Kidney (tissue), 14 donors: ENCODE results near the gene WDFY3. TPM values are rescaled to one million over a fixed set of nuclear protein-coding genes. Genes with fewer than 3 reads are reported as not detected.

ENCODE experiments used
- DNase-seq, 5 donors: peaks; one replicate each; pipeline ENCODE4 v3.0.0-alpha.2; 2013 to 2020
- FAIRE-seq: peaks from 2 replicates; lab custom pipeline; 2012; peaks lifted over from hg19 to GRCh38; lab: Jason Lieb, UNC
- H3K27ac ChIP-seq, 2 donors: one replicate each; pipeline ENCODE4 v1.7.0; 2013; ENCODE audit warnings: low read depth in 2 of 2, low read length in 2 of 2, inconsistent platforms in 1 of 2
- H3K27me3 ChIP-seq: one replicate; pipeline ENCODE4 v1.7.1; 2013; ENCODE audit warnings: low read length, inconsistent platforms; ENCODE audit not compliant: control insufficient read depth, insufficient read depth
- H3K36me3 ChIP-seq, 3 donors: one replicate each; pipeline versions ENCODE4 v1.7.0 to v1.7.1; 2013; ENCODE audit warnings: low read length in 3 of 3, control low read depth in 1 of 3, inconsistent platforms in 1 of 3; ENCODE audit not compliant: insufficient read depth in 3 of 3, control insufficient read depth in 2 of 3
- H3K4me1 ChIP-seq, 3 donors: one replicate each; pipeline versions ENCODE4 v1.7.0 to v1.7.1; 2013; ENCODE audit warnings: low read length in 3 of 3, inconsistent platforms in 1 of 3, low read depth in 1 of 3; ENCODE audit not compliant: control insufficient read depth in 2 of 3, insufficient read depth in 2 of 3
- H3K4me3 ChIP-seq, 3 donors: one replicate each; pipeline versions ENCODE4 v1.7.0 to v1.8.1; 2013; ENCODE audit warnings: low read length in 3 of 3, control low read depth in 1 of 3, inconsistent platforms in 1 of 3
- H3K9ac ChIP-seq, 3 donors: one replicate each; pipeline versions ENCODE4 v1.7.0 to v1.7.1; 2013; ENCODE audit warnings: low read length in 3 of 3, control low read depth in 1 of 3, inconsistent platforms in 1 of 3
- H3K9me3 ChIP-seq, 3 donors: one replicate each; pipeline versions ENCODE4 v1.7.0 to v1.7.1; 2013; ENCODE audit warnings: low read length in 3 of 3, control low read depth in 1 of 3, inconsistent platforms in 1 of 3; ENCODE audit not compliant: control insufficient read depth in 2 of 3, insufficient read depth in 1 of 3
- intact Hi-C: fragments of 100-400 bp; cut with DNase I; formaldehyde crosslinking; loops from one replicate; pipeline ENCODE4 v1.11.1; 2022
- polyA plus RNA-seq: library from polyadenylated mRNA; stranded (reverse); fragments of 350-450 nt; fragmentation: Illumina TruSeq; extraction: RNeasy Lipid Tissue Mini Kit (QIAGEN cat#74804); gene quantifications from one replicate; pipeline ENCODE4 v1.2.3, GENCODE V29; 2014; ENCODE audit warnings: low read depth, low replicate concordance; ENCODE audit not compliant: insufficient read depth
- total RNA-seq: library from RNA; stranded (reverse); fragmentation: NEBNext Ultra II Directional; extraction: Animal tissue kit (Norgen Biotek cat#: 25700); gene quantifications from one replicate; pipeline ENCODE4 v1.2.1, GENCODE V29; 2021
- TF ChIP-seq, protein P1 (sequence below): IDR thresholded peaks from 3 replicates; pipeline ENCODE4 v1.5.1; 2012; ENCODE audit warnings: mild to moderate bottlenecking, moderate library complexity, borderline replicate concordance; ENCODE audit not compliant: insufficient read depth; ENCODE audit errors: extremely low read depth
- donor health status: control.
- donor health status: control.
- donor health status: control.
- donor health status: control.
- donor health status: control.
- donor health status: DM: yes; HTN: yes; CAD: no.
- donor health status: Normal renal cell carcinoma (clear cell type).

The WDFY3 gene
- total and polyA plus RNA-seq, 2 donors from 2014 or later: 9.4 to 151 TPM

DNA sequence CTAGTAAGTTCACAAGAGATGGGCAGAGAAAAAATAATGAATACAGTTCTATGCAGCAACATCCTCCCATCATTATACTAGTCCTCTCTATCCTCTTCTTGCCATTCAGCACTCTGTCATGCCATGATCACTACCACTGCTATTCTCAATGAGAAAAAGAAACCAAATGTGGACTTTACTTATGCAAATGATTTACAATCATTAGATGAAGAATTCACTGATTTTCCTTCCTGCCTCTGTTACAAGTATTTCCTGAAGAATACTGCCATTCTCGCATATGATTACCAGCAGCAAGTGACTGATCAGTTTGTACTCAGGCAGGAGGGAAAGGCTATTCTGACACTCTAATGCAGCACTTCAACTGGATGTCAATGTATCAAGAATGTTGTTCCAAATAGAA is 50.3 kb downstream of the WDFY3 start:
- FAIRE-seq (no peak), DNase-seq (no peak)
- no peaks in the 10 kb centered on the region for H3K27me3 ChIP-seq
- H3K4me3 ChIP-seq: no peak overlapping the region
- H3K4me1 ChIP-seq: peaks cover 0 to 6% (median 3%) of the 10 kb centered on the region in 3 donors
- intact Hi-C loops: no loop called here
- TF ChIP-seq, protein P1, sequence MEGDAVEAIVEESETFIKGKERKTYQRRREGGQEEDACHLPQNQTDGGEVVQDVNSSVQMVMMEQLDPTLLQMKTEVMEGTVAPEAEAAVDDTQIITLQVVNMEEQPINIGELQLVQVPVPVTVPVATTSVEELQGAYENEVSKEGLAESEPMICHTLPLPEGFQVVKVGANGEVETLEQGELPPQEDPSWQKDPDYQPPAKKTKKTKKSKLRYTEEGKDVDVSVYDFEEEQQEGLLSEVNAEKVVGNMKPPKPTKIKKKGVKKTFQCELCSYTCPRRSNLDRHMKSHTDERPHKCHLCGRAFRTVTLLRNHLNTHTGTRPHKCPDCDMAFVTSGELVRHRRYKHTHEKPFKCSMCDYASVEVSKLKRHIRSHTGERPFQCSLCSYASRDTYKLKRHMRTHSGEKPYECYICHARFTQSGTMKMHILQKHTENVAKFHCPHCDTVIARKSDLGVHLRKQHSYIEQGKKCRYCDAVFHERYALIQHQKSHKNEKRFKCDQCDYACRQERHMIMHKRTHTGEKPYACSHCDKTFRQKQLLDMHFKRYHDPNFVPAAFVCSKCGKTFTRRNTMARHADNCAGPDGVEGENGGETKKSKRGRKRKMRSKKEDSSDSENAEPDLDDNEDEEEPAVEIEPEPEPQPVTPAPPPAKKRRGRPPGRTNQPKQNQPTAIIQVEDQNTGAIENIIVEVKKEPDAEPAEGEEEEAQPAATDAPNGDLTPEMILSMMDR: no peak
- H3K27ac ChIP-seq: no peak overlapping the region
- H3K9me3 ChIP-seq: no peaks in the 10 kb centered on the region
- H3K36me3 ChIP-seq: peaks cover 0 to 3% (median 0%) of the 10 kb centered on the region in 3 donors
- H3K9ac ChIP-seq: no peak overlapping the region

DNA sequence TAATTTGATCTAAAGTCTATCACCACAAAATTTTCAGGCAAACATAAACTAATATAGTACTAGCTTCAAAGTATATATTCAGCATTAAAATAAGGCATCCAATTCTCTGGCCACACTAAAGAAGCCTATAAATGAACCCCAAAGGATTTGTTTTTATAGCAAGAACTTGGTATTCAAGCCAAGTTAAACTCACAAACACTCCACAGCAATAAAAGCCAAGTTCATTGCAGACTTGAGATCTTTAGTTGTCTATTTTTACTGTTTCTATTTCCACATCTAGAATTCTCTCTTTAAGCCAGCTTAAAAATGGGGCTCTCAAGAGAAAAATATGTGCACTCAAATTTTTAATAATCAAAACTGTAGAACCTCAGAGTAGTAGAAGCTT is 51.1 kb downstream of the WDFY3 start:
- Histone ChIP-seq H3K36me3 (peaks cover 0 to 3% (median 0%) of the 10 kb centered on the region in 3 donors), H3K4me3 (no peak overlapping the region), H3K9ac (no peak overlapping the region), H3K27me3 (no peaks in the 10 kb centered on the region), H3K27ac (no peak overlapping the region), H3K4me1 (peaks cover 0 to 6% (median 3%) of the 10 kb centered on the region in 3 donors), H3K9me3 (no peaks in the 10 kb centered on the region)
- no peak for FAIRE-seq
- DNase-seq: peak in 1 of 5 donors; percentile 24
- intact Hi-C loops: no loop called here
- TF ChIP-seq, protein P1: no peak

DNA sequence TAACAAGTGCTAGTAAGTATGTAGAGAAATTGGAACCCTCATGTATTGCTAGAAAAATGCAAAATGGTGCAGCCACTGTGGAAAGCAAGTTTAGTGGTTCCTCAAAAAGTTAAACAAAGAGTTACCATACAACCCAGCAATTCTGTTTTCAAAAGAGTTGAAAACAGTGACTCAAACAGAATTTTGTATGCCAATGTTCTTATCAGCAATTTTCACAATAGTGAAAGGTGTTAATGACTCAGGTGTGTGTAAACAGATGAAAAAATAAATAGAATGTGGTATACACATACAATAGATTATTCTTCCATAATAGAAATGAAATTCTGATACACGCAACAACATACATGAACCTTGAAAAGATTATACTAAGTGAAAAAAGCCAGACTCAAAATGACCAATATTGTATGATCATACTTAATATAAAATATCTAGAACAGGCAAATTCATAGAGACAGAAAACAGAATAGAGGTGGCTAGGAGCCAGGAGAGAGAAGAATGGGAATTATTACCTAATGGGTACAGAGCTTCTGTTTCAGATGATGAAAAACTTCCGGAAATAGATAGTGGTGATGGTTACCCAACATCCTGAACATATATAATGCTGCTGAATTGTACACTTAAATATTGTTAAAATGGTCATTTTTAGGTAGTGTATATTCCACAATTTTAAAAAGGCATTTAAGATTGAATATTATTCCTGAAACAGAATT is 51.6 kb downstream of the WDFY3 start:
- no peak for DNase-seq
- peak; percentile 62 for FAIRE-seq
- intact Hi-C loops: no loop called here
- H3K9ac ChIP-seq: no peak overlapping the region
- H3K27me3 ChIP-seq: no peaks in the 10 kb centered on the region
- TF ChIP-seq, protein P1: no peak
- no peaks in the 10 kb centered on the region for H3K9me3 ChIP-seq
- peaks cover 0 to 6% (median 3%) of the 10 kb centered on the region in 3 donors for H3K4me1 ChIP-seq
- H3K36me3 ChIP-seq: peaks cover 0 to 3% (median 0%) of the 10 kb centered on the region in 3 donors
- no peak overlapping the region for H3K4me3 ChIP-seq
- H3K27ac ChIP-seq: no peak overlapping the region

DNA sequence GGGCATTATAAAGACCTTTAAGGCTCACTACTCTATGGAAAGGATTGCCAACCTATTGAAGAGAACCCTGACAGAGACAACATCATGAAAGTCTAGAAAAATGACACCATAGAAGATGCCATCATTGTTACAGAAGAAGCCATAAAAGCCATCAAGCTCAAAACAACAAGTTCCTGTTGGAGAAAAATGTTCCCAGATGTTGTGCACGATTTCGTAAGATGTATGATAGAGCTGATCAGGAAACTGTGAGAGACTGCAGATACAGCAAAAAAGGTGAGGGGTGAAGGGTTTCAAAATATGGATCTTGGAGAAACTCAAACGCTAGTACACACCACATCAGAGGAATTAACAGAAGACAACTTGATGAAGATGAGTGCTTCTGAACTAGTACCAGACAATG is 53.3 kb downstream of the WDFY3 start:
- Histone ChIP-seq H3K9ac (no peak overlapping the region), H3K27me3 (no peaks in the 10 kb centered on the region), H3K36me3 (peaks cover 0 to 3% (median 0%) of the 10 kb centered on the region in 3 donors), H3K27ac (no peak overlapping the region), H3K4me3 (no peak overlapping the region), H3K4me1 (peaks cover 0 to 6% (median 3%) of the 10 kb centered on the region in 3 donors), H3K9me3 (no peaks in the 10 kb centered on the region)
- TF ChIP-seq, protein P1: no peak
- DNase-seq (no peak), FAIRE-seq (no peak)
- intact Hi-C loops: no loop called here
